Right atrium auricular region (tissue), 2 donors: ENCODE data around the gene TFB1M. TPM values are rescaled to one million over a fixed set of nuclear protein-coding genes. Genes with fewer than 3 reads are reported as not detected.
A peak's percentile ranks its signal among the peaks of the same experiment; 100 is the strongest.

ENCODE experiments used
- DNase-seq: peaks from one replicate; pipeline ENCODE4 v3.0.0-alpha.2; 2019; ENCODE audit warnings: low spot score
- H3K27ac ChIP-seq, 2 donors: fragments of 200-600 bp; sonication (generic); 1 replicate in 1 of 2; 2 replicates in 1 of 2; pipeline ENCODE4 v1.5.1; 2016 to 2019
- H3K27me3 ChIP-seq, 2 donors: fragments of 200-600 bp; sonication (generic); one replicate each; pipeline versions ENCODE4 v1.5.1 to v1.6.0; 2017 to 2019
- H3K36me3 ChIP-seq: fragments of 200-600 bp; sonication (generic); one replicate; pipeline ENCODE4 v1.5.1; 2016
- H3K4me1 ChIP-seq, 2 donors: fragments of 200-600 bp; sonication (generic); one replicate each; pipeline versions ENCODE4 v1.5.1 to v1.6.0; 2017 to 2019
- H3K4me3 ChIP-seq, 2 donors: fragments of 200-600 bp; sonication (generic); 1 replicate in 1 of 2; 2 replicates in 1 of 2; pipeline ENCODE4 v1.5.1; 2017 to 2019; ENCODE audit warnings: mild to moderate bottlenecking in 1 of 2, moderate library complexity in 1 of 2
- H3K9me3 ChIP-seq, 2 donors: fragments of 200-600 bp; sonication (generic); one replicate each; pipeline ENCODE4 v1.5.1; 2019
- total RNA-seq, 2 donors: library from RNA; depleted of rRNA; stranded (reverse); fragments of >200 nt; gene quantifications; one replicate each; pipeline ENCODE4 v1.1.0, GENCODE V29; 2016
- TF ChIP-seq, protein P1 (sequence below), 2 donors: fragments of 200-600 bp; sonication (generic); IDR thresholded peaks; one replicate each; pipeline ENCODE4 v1.5.1; 2019; ENCODE audit warnings: antibody characterized with exemption in 2 of 2

The TFB1M gene
- total RNA-seq, 2 donors from 2014 or later: 10.7 to 11.1 TPM

DNA sequence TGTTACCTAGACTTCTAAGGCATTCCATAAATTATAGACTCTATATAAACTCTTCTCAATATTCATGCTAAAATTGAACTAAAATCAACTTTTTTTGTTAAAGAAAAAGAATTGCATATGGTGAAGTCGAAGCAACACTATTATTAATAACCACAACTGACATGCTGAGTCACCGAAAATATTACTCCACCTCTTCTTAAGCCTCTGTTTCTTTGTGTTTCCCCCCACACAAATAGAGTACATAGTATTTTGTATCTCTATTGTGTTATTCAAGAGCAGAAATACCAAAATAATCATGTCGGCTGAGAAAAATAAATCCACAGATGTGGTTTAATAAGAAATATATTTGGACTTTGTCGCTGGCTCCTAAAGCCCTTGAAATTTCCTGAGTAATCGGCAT is 23.8 kb downstream of the TFB1M start:
- Histone ChIP-seq H3K27ac (no peak overlapping the region), H3K36me3 (peaks cover 3% of the 10 kb centered on the region), H3K4me3 (no peak overlapping the region), H3K27me3 (no peaks in the 10 kb centered on the region), H3K9me3 (no peaks in the 10 kb centered on the region), H3K4me1 (no peaks in the 10 kb centered on the region)
- TF ChIP-seq, protein P1, sequence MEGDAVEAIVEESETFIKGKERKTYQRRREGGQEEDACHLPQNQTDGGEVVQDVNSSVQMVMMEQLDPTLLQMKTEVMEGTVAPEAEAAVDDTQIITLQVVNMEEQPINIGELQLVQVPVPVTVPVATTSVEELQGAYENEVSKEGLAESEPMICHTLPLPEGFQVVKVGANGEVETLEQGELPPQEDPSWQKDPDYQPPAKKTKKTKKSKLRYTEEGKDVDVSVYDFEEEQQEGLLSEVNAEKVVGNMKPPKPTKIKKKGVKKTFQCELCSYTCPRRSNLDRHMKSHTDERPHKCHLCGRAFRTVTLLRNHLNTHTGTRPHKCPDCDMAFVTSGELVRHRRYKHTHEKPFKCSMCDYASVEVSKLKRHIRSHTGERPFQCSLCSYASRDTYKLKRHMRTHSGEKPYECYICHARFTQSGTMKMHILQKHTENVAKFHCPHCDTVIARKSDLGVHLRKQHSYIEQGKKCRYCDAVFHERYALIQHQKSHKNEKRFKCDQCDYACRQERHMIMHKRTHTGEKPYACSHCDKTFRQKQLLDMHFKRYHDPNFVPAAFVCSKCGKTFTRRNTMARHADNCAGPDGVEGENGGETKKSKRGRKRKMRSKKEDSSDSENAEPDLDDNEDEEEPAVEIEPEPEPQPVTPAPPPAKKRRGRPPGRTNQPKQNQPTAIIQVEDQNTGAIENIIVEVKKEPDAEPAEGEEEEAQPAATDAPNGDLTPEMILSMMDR (IDR thresholded peaks at IDR 0.05): no peak
- no peak for DNase-seq

DNA sequence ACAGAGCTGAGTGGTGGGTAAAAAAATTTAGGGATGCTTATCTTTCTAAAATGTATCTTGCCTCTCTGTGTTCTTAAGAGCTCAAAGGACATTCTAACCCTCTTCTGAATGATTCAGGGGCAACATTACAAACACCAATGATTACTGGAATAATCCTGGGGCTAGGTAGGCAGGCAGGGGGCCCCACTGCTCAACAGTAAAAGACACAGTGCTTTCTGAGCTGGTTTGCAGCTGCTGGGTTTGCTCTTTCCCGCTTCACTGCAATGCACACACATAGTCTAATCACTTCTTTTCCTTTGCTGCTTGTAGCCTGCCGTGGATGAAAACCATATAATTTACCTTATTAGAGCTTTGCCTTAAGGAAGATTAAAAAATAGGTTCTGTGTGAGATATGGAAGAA is 26.5 kb downstream of the TFB1M start:
- Histone ChIP-seq H3K9me3 (no peaks in the 10 kb centered on the region), H3K36me3 (no peaks in the 10 kb centered on the region), H3K4me1 (no peaks in the 10 kb centered on the region), H3K4me3 (no peak overlapping the region), H3K27me3 (no peaks in the 10 kb centered on the region), H3K27ac (peak overlapping the region in 1 of 2 donors; percentile 55)
- DNase-seq: no peak
- TF ChIP-seq, protein P1 (IDR thresholded peaks at IDR 0.05): no peak

DNA sequence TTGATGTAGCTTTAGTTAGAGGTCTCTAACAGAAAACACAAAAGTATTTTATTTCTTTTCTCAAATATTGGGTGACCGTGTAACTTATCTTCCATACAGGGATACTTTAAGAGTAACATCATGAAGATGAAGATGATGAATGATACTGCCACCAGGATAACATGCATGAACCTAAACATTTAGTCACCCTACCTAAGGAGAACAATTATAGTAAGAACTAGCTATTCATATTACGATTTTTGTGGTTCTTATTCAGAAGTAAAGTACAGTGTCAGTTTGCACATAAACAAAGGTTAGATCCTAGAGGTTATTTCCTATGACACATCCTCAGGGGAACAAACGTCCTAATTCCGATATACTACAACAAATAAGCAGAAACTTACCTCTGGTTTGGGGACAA is 29.5 kb downstream of the TFB1M start:
- H3K27me3 ChIP-seq: no peaks in the 10 kb centered on the region
- no peak for DNase-seq
- H3K27ac ChIP-seq: no peak overlapping the region
- no peaks in the 10 kb centered on the region for H3K4me1 ChIP-seq
- no peak overlapping the region for H3K4me3 ChIP-seq
- no peaks in the 10 kb centered on the region for H3K36me3 ChIP-seq
- H3K9me3 ChIP-seq: no peaks in the 10 kb centered on the region
- TF ChIP-seq, protein P1 (IDR thresholded peaks at IDR 0.05): no peak

DNA sequence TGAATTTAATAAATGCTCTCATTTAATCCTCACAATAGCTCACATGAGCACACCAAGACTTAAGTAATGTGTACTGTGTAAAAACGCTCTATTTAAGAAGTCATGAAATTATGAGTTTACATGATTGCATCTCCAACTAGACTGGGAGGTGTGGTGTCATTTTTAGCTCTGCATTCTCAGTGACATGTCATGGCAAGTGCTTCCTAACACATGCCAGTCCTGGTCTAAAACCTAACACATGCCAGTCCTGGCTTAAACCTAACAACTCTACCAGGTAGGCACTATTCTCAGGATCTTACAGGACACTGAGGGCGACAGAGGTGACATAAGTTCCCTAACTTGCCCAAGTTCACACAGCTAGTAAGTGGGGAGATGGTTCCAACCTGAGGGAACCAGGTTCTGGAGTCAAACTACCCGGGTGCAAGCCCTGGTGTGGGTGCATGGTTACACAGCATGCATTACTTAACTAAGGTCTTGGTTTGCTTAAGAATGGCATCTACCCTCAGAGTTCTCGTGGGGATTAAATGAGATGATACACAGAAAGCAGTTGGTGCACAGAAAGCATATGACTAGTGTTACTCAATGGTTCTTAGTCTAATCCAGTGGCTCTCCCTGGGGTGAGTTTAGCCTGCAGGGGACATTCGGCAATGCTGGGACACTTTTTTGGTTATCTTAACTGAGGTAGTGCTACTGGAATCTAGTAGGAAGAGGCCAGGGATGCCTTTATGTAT is 35.8 kb downstream of the TFB1M start:
- Histone ChIP-seq H3K9me3 (no peaks in the 10 kb centered on the region), H3K27ac (peak overlapping the region in 1 of 2 donors; percentile 45), H3K27me3 (no peaks in the 10 kb centered on the region), H3K36me3 (no peaks in the 10 kb centered on the region), H3K4me1 (peaks cover 0 to 36% of the 10 kb centered on the region in 2 donors), H3K4me3 (no peak overlapping the region)
- DNase-seq: no peak
- TF ChIP-seq, protein P1 (IDR thresholded peaks at IDR 0.05): no peak

DNA sequence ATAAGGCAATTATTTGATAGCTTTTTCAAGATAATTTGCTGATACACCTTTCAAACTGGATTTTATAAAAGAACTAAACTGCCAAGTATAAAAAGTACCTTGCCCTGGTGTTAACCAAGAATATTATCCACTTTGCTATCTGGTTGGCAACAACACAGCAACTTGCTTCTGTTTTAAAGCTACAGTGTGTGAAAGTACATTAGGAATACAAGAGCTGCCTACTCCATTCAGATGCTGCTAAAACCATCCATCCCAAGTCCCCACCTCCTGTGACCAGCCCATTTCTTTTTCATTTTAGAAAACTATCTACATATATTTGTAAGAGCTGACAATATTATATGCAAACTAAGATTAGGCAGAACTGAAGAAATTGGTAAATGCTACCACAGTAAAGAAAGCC is 37.6 kb downstream of the TFB1M start:
- TF ChIP-seq, protein P1 (IDR thresholded peaks at IDR 0.05): no peak
- Histone ChIP-seq H3K4me1 (peaks cover 0 to 42% of the 10 kb centered on the region in 2 donors), H3K4me3 (no peak overlapping the region), H3K27ac (peak overlapping the region; percentile 38 to 68), H3K36me3 (no peaks in the 10 kb centered on the region), H3K9me3 (no peaks in the 10 kb centered on the region), H3K27me3 (no peaks in the 10 kb centered on the region)
- no peak for DNase-seq
